GM23338 (cell line): ENCODE measurements around the gene YBX3. TPM values are rescaled to one million over a fixed set of nuclear protein-coding genes. Genes with fewer than 3 reads are reported as not detected.

Source experiments
- ATAC-seq: fragments of 200-7000 bp; cut with Tn5 transposase; 3 replicates; pipeline ENCODE4 v1.9.1; 2020
- DNase-seq: peaks from one replicate; pipeline ENCODE4 v3.0.0-alpha.2; 2015; ENCODE audit warnings: low spot score
- H2AFZ ChIP-seq: fragments of 200-600 bp; sonication (generic); 2 replicates; pipeline ENCODE4 v1.8.0; 2016; ENCODE audit warnings: antibody characterized with exemption, mild to moderate bottlenecking, moderate library complexity
- H3F3A ChIP-seq: fragments of 200-600 bp; sonication (generic); replicated peaks from 2 replicates; pipeline ENCODE4 v1.8.0; 2017; ENCODE audit warnings: antibody characterized with exemption, mixed run types, low read depth
- H3K27ac ChIP-seq: fragments of 200-600 bp; sonication (generic); 2 replicates; pipeline ENCODE4 v1.6.1; 2016; ENCODE audit warnings: low read depth
- H3K27me3 ChIP-seq: fragments of 200-600 bp; sonication (generic); 2 replicates; pipeline ENCODE4 v1.8.0; 2016; ENCODE audit warnings: mild to moderate bottlenecking, mixed run types, moderate library complexity; ENCODE audit not compliant: insufficient read depth
- H3K36me3 ChIP-seq: fragments of 200-600 bp; sonication (generic); 2 replicates; pipeline ENCODE4 v1.8.0; 2016; ENCODE audit warnings: mild to moderate bottlenecking; ENCODE audit not compliant: insufficient read depth
- H3K4me1 ChIP-seq: fragments of 200-600 bp; sonication (generic); 2 replicates; pipeline ENCODE4 v1.8.0; 2016; ENCODE audit warnings: mild to moderate bottlenecking, moderate library complexity; ENCODE audit not compliant: insufficient read depth
- H3K4me2 ChIP-seq: fragments of 200-600 bp; sonication (generic); 2 replicates; pipeline ENCODE4 v1.7.1; 2017; ENCODE audit warnings: mixed run types
- H3K4me3 ChIP-seq: fragments of 200-600 bp; sonication (generic); 2 replicates; pipeline ENCODE4 v1.6.1; 2016; ENCODE audit warnings: mixed run types
- H3K79me2 ChIP-seq: fragments of 200-600 bp; sonication (generic); replicated peaks from 2 replicates; pipeline ENCODE4 v1.8.0; 2017; ENCODE audit warnings: mild to moderate bottlenecking; ENCODE audit not compliant: insufficient read depth
- H3K9me2 ChIP-seq: fragments of 200-600 bp; sonication (generic); 2 replicates; pipeline ENCODE4 v1.8.0; 2017; ENCODE audit not compliant: insufficient read depth
- H4K20me1 ChIP-seq: fragments of 200-600 bp; sonication (generic); replicated peaks from 2 replicates; pipeline ENCODE4 v1.8.0; 2017; ENCODE audit warnings: mild to moderate bottlenecking; ENCODE audit not compliant: insufficient read depth
- H3K27ac Mint-ChIP-seq: 2 replicates; pipeline ENCODE4 v1.8.0; 2020; ENCODE audit warnings: inconsistent platforms, mild to moderate bottlenecking, moderate library complexity, mixed read lengths
- H3K27me3 Mint-ChIP-seq: 3 replicates; pipeline ENCODE4 v1.8.0; 2022; ENCODE audit warnings: low read depth, mild to moderate bottlenecking, moderate library complexity, mixed read lengths, inconsistent platforms; ENCODE audit not compliant: insufficient read depth, poor library complexity
- H3K36me3 Mint-ChIP-seq: 3 replicates; pipeline ENCODE4 v1.8.0; 2021; ENCODE audit warnings: low read depth, mild to moderate bottlenecking, inconsistent platforms, moderate library complexity, mixed read lengths
- H3K4me1 Mint-ChIP-seq: 3 replicates; pipeline ENCODE4 v1.8.0; 2020; ENCODE audit warnings: mild to moderate bottlenecking, inconsistent platforms, mixed read lengths
- H3K4me3 Mint-ChIP-seq: 3 replicates; pipeline ENCODE4 v1.8.0; 2021; ENCODE audit warnings: moderate library complexity, mild to moderate bottlenecking, inconsistent platforms, mixed read lengths
- H3K9me3 Mint-ChIP-seq: 3 replicates; pipeline ENCODE4 v1.8.0; 2020; ENCODE audit warnings: moderate library complexity, mild to moderate bottlenecking, inconsistent platforms, mixed read lengths
- CREB1 ChIP-seq: fragments of 250-450 bp; sonication (Bioruptor Pico); IDR thresholded peaks from 2 replicates; pipeline ENCODE4 v1.5.0; 2020; ENCODE audit warnings: low read depth, mild to moderate bottlenecking, moderate library complexity
- ETS1 ChIP-seq: IDR thresholded peaks from 2 replicates; pipeline ENCODE4 v1.6.1; 2016; ENCODE audit warnings: antibody characterized with exemption
- EZH2 ChIP-seq: fragments of 200-600 bp; sonication (generic); IDR thresholded peaks from one replicate; pipeline ENCODE4 v1.8.0; 2017; ENCODE audit warnings: antibody characterized with exemption, mild to moderate bottlenecking, low read depth; ENCODE audit not compliant: unreplicated experiment
- EZH2phosphoT487 ChIP-seq: fragments of 200-600 bp; sonication (generic); IDR thresholded peaks from one replicate; pipeline ENCODE4 v1.8.1; 2018; ENCODE audit warnings: antibody characterized with exemption; ENCODE audit not compliant: unreplicated experiment
- JUNB ChIP-seq: IDR thresholded peaks from one replicate; pipeline ENCODE4 v1.6.1; 2016; ENCODE audit warnings: antibody characterized with exemption; ENCODE audit not compliant: unreplicated experiment
- NANOG ChIP-seq: IDR thresholded peaks from 2 replicates; pipeline ENCODE4 v1.6.1; 2016; ENCODE audit warnings: antibody characterized with exemption, borderline replicate concordance
- POLR2AphosphoS5 ChIP-seq: IDR thresholded peaks from 2 replicates; pipeline ENCODE4 v1.6.1; 2016; ENCODE audit warnings: antibody characterized with exemption, low read depth
- REST ChIP-seq: IDR thresholded peaks from one replicate; pipeline ENCODE4 v1.6.1; 2018; ENCODE audit warnings: antibody characterized with exemption; ENCODE audit not compliant: unreplicated experiment
- STAT1 ChIP-seq: IDR thresholded peaks from one replicate; pipeline ENCODE4 v1.6.1; 2016; ENCODE audit warnings: antibody characterized with exemption; ENCODE audit not compliant: unreplicated experiment
- ZNF114 ChIP-seq: fragments of 250-450 bp; sonication (Bioruptor Pico); IDR thresholded peaks from 2 replicates; pipeline ENCODE4 v1.5.0; 2020; ENCODE audit warnings: mild to moderate bottlenecking, moderate library complexity
- ZNF331 ChIP-seq: fragments of 250-450 bp; sonication (Bioruptor Pico); IDR thresholded peaks from 2 replicates; pipeline ENCODE4 v1.5.0; 2020; ENCODE audit warnings: low read depth, mild to moderate bottlenecking, moderate library complexity
- ZNF462 ChIP-seq: fragments of 250-450 bp; sonication (Bioruptor Pico); IDR thresholded peaks from 2 replicates; pipeline ENCODE4 v1.5.0; 2020; ENCODE audit warnings: mild to moderate bottlenecking, moderate library complexity
- polyA plus RNA-seq: library from polyadenylated mRNA; unstranded; fragments of >200 nt; fragmentation: Nextera tagmentation; extraction: Ambion mirVana; gene quantifications from 2 replicates; pipeline ENCODE4 v1.2.1, GENCODE V29; 2016
- total RNA-seq: library from RNA; depleted of rRNA; stranded (reverse); fragments of >200 nt; shearing (Covaris generic); gene quantifications from 2 replicates; pipeline ENCODE4 v1.2.3, GENCODE V29; 2014
- TF ChIP-seq, protein P1 (sequence below), 2 experiments: fragments of 200-600 bp in 1 of 2; sonication (generic) in 1 of 2; conservative IDR thresholded peaks; 2 replicates each; pipeline versions ENCODE4 v1.5.1 to v1.6.1; 2016 to 2017; ENCODE audit warnings: antibody characterized with exemption in 2 of 2, low read depth in 2 of 2, mild to moderate bottlenecking in 2 of 2, moderate library complexity in 1 of 2

Gene YBX3
- total and polyA plus RNA-seq, 2 experiments from 2014 or later: 179 to 450 TPM

- no peak overlapping the region for H3K27ac ChIP-seq
- H3K27me3 ChIP-seq: no peaks in the 10 kb centered on the region
- ATAC-seq (no peak), DNase-seq (no peak)
- no peak overlapping the region for H3K4me2 ChIP-seq
- TF ChIP-seq POLR2AphosphoS5: no peak
- TF ChIP-seq EZH2phosphoT487: no peak
- TF ChIP-seq ZNF462 (CRISPR knock-in tag): no peak
- TF ChIP-seq, protein P1, sequence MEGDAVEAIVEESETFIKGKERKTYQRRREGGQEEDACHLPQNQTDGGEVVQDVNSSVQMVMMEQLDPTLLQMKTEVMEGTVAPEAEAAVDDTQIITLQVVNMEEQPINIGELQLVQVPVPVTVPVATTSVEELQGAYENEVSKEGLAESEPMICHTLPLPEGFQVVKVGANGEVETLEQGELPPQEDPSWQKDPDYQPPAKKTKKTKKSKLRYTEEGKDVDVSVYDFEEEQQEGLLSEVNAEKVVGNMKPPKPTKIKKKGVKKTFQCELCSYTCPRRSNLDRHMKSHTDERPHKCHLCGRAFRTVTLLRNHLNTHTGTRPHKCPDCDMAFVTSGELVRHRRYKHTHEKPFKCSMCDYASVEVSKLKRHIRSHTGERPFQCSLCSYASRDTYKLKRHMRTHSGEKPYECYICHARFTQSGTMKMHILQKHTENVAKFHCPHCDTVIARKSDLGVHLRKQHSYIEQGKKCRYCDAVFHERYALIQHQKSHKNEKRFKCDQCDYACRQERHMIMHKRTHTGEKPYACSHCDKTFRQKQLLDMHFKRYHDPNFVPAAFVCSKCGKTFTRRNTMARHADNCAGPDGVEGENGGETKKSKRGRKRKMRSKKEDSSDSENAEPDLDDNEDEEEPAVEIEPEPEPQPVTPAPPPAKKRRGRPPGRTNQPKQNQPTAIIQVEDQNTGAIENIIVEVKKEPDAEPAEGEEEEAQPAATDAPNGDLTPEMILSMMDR (conservative IDR thresholded peaks at IDR 0.05; ENCODE audit: low read depth in 2 of 2): no peak
- no peak for TF ChIP-seq NANOG
- TF ChIP-seq JUNB: no peak
- TF ChIP-seq REST: no peak
- TF ChIP-seq EZH2: no peak
- TF ChIP-seq ZNF114 (CRISPR knock-in tag): no peak
- TF ChIP-seq CREB1 (CRISPR knock-in tag): no peak
- no peak for TF ChIP-seq ETS1
- TF ChIP-seq ZNF331: no peak
- no peak for TF ChIP-seq STAT1
- H3K4me1 Mint-ChIP-seq: no peaks in the 10 kb centered on the region
- no peaks in the 10 kb centered on the region for H3K4me1 ChIP-seq
- no peaks in the 10 kb centered on the region for H3K9me2 ChIP-seq
- H4K20me1 ChIP-seq: no peaks in the 10 kb centered on the region
- no peaks in the 10 kb centered on the region for H3K27me3 Mint-ChIP-seq
- H3K4me3 ChIP-seq: no peak overlapping the region
- peaks cover under 1% of the 10 kb centered on the region; the same call in 2 of the 3 replicates for H3K9me3 Mint-ChIP-seq
- no peaks in the 10 kb centered on the region for H3K36me3 Mint-ChIP-seq
- H3K79me2 ChIP-seq: no peaks in the 10 kb centered on the region
- H3K4me3 Mint-ChIP-seq: no peak overlapping the region
- H3K27ac Mint-ChIP-seq: no peak overlapping the region
- no peaks in the 10 kb centered on the region for H3F3A ChIP-seq
- no peak overlapping the region for H2AFZ ChIP-seq
- H3K36me3 ChIP-seq: 0 out of 2 replicates have a peak, but pooled peaks cover 3% of the 10 kb centered on the region
Measured at GRCh38 chr12:10663869-10664268, 59.3 kb downstream of the YBX3 start.
